Dedifferentiated amniotic fluid mesenchymal stem cell (primary cell): ENCODE results near the gene DLK1.
A peak's percentile ranks its signal among the peaks of the same experiment; 100 is the strongest.

Source experiments
- DNase-seq: peaks from one replicate; pipeline ENCODE4 v3.0.0-alpha.2; 2016; ENCODE audit errors: extremely low spot score

The DLK1 gene

GRCh38 chr14:100726550-100727085 lies at the start of gene DLK1:
Gene DLK1 (plus strand): TSS chr14:100726892. CDS start chr14:100727069, 177 bp downstream.
- no peak for DNase-seq

- DNase-seq = no peak
Observed at GRCh38 chr14:100677152-100677551, 49.5 kb upstream of the DLK1 start.

DNA sequence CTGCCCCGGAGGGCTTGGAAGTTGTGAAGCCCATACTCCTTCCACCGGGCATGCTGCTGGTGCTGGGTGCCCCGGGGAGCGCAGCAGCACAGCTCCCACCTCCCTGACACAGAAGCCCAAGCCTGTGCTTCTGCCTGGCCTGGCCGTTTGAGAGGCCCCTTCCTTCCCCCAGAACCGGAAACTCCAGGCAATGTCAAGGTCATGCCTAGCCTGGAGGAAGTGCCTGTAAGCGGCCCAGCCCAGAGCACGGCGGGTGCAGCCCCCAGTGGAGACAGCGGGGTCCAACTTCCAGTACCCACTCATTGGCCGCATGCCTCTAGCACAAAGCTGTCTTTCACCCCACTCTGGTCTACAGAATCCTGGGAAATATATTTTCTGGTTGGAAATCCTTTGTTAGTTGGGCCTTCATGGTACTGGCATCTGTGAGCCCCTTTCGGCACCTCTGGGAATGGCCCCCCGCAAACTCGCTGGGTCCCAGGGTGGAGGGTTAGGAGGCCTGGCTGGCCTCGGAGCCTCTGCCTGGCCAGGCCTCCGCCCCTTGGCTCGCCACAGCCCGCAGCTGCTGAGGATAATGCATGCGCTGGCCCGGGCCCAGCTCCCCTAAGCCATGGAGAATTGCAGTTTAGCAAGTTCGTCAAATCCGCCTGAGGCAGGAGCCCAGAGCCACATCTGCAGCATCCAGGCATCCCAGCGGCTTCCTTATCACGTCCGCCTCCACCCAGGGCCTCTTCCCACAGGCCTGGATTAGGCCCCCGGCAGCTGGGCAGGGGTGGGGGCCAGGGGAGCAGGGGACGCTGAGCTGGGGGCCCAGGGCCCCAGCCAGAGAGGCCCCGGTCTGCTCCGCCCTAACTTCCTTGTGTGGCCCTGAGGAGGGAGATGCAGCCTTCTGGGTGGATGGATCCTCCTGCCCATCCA lies 48.9 kb upstream of the DLK1 start:
- DNase-seq = peak; percentile 91

DNA sequence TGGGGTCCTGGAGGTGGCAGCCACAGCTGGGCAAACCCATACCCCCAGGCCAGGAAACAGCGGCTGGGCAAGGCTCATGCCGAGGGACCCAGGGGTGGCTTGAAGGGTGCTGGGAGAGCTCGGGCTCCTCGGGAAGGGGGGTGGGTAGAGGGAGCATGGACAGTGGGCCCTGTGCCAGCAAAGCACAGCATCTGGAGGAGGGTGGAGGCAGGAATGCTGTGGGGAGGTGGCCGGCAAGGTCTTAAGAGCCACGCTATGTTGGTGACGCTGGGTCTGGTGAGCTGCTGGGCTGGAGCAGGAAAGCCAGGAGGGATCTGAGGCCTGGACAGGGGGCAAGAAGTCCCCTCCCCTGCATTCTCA lies 48.2 kb upstream of the DLK1 start:
- peak; percentile 68 for DNase-seq

GRCh38 chr14:100679153-100679552 lies 47.5 kb upstream of the DLK1 start:
- no peak for DNase-seq

- DNase-seq = peak; percentile 75
Observed at GRCh38 chr14:100679707-100680438, 46.8 kb upstream of the DLK1 start.

DNA sequence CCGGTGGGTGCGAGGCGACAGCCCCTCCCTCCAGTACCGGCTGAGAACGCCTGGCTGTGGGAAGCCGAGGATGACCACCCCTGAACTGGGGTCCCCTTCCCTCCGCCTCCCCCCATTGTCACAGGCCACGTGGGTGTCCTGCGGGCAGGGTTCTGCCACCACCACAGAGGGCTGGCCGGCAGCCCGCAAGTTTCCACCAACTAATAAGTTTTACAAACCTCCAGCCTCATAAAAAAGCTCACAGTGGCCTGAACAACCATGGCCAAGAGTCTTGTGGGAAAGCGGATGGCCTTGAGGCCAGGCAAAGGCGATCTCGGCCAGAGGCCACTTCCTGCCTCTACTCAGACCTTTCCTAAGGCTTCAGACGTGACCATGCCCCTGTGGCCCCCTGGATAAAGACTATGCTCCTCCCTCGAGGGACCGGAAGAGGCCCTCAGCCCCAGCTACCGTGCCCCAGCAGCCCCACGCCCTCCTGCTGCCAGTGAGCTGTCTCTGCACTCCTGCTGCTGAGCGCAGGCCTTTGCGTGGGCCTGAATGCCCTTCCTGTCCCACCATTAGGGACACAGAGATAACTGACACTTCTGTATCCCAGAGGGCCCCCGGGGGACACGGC lies 46.1 kb upstream of the DLK1 start:
- DNase-seq = no peak

GRCh38 chr14:100681111-100681510 lies 45.6 kb upstream of the DLK1 start:
- DNase-seq = no peak

DNA sequence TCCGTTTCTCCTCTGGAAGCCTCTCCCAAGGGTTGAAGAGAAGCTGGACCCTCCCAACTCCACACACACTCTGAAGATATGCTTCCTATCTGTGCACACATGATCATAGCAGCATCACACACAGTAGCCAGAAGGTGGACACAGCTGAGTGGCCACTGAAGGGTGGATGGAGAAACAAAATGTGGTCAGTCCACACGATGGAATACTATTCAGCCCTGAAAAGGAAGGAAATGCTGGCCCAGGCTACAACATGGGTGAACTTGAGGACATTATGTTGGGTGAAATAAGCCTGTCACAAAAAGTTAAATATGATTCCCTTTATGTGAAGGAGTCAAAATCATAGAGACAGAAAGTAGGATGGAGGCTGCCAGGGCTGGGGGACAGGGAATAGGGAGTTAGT lies 43.9 kb upstream of the DLK1 start:
- no peak for DNase-seq

- DNase-seq = no peak
Observed at GRCh38 chr14:100683578-100683977, 43.1 kb upstream of the DLK1 start.

- DNase-seq = no peak
Observed at GRCh38 chr14:100684154-100684553, 42.5 kb upstream of the DLK1 start.

GRCh38 chr14:100684961-100685360 lies 41.7 kb upstream of the DLK1 start:
- no peak for DNase-seq

GRCh38 chr14:100686858-100687257 lies 39.8 kb upstream of the DLK1 start:
- DNase-seq = no peak

DNA sequence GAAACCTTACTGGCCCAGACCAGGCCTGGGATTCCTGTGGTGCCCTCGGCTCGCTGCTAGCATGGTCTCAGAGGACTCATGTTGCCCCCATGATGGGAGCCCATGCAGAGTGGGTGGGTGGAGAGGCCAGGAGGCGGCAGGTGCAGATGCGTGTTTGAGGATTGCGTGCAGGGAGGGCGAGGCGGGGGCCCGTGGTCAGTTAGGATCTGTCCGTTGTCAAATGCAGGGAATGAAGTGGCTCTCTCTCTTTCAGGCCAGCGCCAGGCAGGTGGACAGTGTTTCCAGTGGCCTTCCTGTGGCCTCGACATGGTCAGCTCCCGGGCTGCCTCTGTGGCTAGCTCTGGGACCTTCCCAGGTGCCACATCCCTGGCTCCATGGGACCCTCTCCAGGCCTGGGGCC lies 39.3 kb upstream of the DLK1 start:
- DNase-seq = no peak

GRCh38 chr14:100688051-100688450 lies 38.6 kb upstream of the DLK1 start:
- no peak for DNase-seq

- peak; percentile 70 for DNase-seq
Observed at GRCh38 chr14:100688598-100689461, 37.9 kb upstream of the DLK1 start.

- DNase-seq = no peak
Observed at GRCh38 chr14:100690672-100691071, 36.0 kb upstream of the DLK1 start.

GRCh38 chr14:100691395-100692056 lies 35.2 kb upstream of the DLK1 start:
- no peak for DNase-seq

- no peak for DNase-seq
Observed at GRCh38 chr14:100692256-100692655, 34.4 kb upstream of the DLK1 start.

- peak; percentile 85 for DNase-seq
Observed at GRCh38 chr14:100692859-100693558, 33.7 kb upstream of the DLK1 start.
